ENCODE measurements around the gene TBC1D26.
"Not testable (repeated sequence)": the region's sequence is repeated elsewhere in the genome, so short reads cannot be mapped to it uniquely, and the experiment has no call there.

TBC1D26 gene

DNA sequence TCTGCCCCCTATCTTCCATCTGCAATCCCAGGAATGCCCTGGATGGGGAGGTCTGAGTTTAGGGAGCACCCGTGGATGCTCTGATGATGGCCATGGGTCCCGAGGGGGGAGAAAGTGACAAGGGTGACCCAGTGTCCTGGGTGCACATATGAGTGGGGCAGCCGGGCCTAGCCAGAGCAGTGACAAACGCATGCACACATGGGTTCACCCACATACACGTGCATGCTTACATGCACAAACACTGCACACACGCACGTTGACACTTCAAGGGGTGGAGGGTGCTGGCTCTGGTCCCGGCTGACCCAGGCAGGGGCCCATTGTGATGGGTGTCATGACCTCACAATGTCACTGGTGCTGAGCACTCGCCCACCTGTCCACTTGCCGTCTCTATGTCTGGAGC, at the start of gene TBC1D26:
TBC1D26 (plus strand) TSS at position 384 of the 400 bp plus-strand sequence. CDS start 3,066 bp downstream, outside the sequence.
- not testable (repeated sequence) for DNase-seq

DNA sequence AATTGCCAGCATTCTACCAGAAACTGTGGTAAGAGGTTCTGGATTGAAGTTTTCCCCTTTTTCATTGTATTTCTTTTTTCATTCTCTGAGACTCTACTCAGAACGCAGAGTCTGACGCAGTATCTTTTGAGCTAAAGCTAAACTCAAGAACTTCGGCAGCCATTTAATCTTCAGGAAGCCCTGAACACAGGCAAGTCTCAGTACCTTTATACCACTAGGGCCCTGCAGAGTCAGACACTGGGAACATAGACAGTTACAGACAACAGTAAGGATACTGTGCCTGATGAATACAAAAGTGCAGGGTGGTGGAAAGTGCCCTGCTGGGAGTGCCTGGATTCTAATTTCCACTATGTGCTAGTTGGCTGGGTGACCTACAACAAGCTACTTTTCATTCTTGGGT, 48.9 kb upstream of the TBC1D26 start:
- not testable (repeated sequence) for DNase-seq

DNA sequence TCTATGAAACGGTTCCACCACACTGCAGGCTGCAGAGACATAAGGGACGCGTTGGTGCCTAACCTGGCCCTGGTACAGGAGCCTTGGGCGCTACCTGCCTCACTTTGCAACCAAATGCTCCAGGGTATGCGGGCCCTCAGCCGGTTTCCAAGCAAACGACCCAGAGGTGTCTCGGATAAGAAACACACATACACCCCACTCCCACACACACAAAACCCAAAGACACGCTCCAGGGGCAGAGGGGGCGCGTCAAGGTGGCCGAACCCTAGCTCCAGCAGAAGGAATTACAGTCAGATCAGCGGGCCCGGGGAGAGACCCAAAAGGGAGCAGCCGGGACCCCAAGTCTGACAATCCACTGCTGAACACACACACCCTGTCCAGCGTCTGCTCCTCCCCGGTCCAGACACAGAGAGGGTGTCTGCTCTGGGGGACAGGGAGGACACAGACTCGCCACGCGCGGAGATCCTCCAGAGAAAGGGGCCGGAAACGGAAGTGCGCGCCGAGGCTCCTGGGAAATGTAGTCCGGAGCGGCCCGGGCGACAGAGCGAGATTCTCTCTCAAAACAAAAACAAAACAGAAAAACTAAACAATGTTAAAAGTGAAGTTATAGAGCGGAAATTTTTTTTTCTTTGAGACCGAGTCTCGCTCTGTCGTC, 48.1 kb upstream of the TBC1D26 start, which contains the start of gene TRIM16:
TRIM16 (minus strand) TSS at position 488 of the 655 bp plus-strand sequence. CDS start 32,702 bp downstream, outside the sequence.
- peak; percentile 56 for DNase-seq

DNA sequence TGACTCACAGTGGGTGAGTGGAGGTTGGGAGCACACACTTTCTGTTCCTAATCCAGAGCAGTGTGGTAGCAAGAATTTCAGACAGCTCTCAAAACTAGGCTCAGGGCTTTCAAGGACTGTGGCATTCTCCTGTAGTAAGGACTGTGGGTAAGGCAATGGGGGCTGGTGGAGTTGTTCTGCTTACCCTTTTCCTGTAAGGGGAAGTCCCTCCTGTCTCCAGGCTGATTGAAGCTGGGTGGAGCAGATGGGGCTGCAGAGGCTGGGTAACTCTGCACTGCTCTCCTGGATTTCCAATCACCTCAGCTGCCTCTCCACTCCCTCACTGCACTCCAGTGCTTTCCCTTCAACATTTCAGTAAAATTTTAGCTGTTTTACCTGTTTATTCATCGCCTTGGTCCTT, 44.6 kb upstream of the TBC1D26 start:
- DNase-seq = not testable (repeated sequence)

DNA sequence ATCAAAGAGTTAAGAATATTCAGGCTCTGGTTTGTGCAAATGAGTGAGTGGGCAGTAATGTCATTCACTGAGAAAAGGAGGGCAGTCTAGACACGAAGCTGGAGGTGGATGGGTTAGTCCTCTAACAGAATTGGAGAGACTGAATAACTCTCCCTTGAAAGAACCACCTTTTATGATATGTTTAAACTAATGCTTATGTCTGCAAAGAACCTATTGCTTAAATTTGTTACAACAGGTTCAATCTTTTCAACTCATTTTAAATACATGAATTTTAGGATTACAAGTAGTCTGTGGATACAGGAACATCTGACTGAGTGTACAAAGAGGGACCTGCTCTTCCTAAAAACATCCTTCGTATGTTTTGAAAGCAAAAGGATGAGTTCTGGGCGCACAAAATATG, 33.1 kb upstream of the TBC1D26 start:
- not testable (repeated sequence) for DNase-seq

DNA sequence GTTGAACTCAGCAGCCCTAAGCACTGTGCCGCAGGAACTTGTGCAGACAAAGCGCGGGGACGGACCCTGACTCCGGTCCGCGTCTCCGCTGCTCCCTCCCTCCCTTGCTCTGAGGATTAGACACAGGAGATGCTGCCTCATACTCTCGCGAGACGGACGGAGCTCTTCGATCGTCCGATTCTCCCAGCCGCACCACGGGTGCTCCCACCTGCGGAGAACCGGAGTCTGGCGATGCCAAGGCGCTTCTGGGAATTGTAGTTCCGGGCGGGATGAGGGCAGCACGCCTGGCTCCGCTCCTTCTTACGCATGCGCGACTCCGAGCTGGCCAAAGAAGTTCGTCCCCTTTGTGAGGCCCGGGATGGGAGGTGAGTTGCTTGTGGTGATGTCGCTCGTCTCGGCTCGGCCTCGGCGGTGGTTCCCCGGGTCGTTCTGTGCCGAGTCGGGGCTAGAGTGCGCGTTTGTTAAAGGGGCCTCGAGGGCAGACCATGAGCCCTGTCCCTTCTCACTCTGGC, 32.6 kb upstream of the TBC1D26 start, which contains the start of gene ZNF286A:
ZNF286A (plus strand) TSS at position 340 of the 512 bp plus-strand sequence. CDS start 578 bp downstream, outside the sequence.
- peak; percentile 100 for DNase-seq

DNA sequence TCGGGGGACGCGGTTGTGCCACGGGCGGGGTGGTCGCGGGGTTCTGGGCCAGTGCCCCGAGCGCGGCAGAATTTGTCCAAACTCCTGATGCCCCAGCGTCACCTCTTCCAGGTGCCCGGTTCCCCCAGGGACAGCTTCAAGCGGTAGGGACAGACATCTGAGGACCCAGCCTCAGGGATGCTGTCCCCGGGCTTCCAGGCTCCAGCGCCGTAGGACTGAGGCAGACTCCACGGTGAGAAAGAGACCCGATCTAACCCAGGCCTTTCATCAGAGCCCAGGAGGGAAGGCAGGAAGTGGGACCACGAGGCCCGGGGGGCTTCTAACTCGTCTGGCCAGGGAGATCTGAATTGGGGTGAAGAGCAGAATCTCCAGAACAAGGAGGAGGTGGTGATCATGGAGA, 32.1 kb upstream of the TBC1D26 start:
- DNase-seq = not testable (repeated sequence)

DNA sequence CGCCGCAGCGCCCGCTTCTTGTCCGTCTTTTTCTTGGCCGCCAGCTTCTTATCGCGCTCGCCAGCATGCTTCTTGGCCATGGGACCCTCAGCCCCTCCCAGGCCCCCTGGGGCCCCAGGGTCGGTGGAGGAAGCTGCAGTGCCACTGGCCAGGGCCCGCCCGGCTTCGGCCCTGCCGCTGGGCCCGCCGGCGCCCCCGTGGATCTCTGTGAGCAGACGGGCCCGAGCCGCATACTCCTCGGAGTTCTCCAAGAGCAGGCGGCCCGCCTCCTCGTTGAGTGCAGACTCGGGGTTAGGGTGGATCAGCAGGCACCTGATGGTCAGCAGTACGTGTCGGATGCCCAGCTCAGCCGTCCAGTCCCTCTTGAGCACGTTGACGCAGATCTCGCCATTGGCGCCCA, 27.8 kb upstream of the TBC1D26 start:
- DNase-seq = not testable (repeated sequence)

DNA sequence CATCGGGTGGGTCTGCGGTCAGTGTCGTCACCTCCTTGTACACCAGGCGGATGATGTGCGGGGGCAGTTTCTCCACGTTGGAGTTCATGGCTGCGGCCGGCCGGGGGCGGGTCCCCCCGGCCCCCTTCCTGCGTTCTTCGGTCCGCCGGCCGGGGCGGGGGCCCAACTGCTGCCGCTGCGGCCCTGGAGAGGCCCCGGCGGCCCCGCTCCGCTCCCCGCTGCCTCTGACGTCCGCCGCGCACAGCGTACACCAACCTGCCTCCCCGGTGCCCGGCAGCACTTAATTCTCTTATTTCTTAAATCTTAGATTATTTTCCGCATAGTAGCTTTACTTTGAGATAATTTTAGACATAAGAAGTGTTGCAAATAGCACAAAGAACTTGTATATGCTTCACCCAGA, 27.3 kb upstream of the TBC1D26 start:
- not testable (repeated sequence) for DNase-seq

DNA sequence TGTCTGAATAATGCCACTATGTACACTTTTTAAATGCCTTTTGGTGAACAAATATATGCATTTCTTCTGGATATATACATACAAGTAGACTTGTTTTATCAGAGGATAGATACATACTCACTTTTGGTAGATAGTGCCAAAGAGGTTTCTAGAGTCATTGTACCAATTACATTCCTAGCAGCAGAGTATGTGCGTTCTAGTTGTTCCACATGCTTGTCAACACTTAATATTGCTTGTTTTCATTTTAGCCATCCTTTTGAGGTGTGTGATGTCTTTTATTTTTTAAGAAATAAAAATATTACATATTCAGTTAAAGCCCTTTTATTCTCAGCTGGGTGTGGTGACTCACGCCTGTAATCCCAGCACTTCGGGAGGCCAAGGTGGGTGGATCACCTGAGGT, 23.2 kb upstream of the TBC1D26 start:
- DNase-seq = not testable (repeated sequence)

DNA sequence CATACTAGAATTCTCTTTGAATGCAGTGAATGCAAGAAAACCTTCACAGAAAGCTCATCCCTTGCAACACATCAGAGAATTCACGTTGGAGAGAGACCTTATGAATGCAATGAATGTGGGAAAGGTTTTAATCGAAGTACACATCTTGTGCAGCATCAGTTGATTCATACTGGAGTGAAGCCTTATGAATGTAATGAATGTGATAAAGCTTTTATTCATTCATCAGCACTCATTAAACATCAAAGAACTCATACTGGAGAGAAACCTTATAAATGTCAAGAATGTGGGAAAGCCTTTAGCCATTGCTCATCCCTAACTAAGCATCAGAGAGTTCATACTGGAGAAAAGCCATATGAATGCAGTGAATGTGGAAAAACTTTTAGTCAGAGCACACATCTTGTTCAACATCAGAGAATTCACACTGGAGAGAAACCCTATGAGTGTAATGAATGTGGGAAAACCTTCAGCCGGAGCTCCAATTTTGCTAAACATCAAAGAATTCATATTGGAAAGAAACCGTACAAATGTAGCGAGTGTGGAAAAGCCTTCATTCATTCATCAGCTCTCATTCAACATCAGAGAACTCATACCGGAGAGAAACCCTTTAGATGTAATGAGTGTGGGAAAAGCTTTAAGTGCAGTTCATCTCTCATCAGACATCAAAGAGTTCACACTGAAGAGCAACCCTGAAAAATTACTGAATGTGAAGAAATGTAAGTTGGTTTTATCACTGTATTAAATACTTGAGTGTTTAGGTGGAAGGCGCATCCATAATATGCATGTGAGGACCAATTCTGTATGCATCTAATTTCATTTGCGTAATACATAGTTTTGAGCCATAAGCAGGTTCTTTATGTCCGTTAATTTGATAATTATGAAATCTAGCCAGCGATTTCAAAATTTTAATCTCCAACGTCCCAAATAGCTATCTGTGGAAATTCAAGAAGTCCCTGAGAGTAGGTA, 15.2 kb upstream of the TBC1D26 start:
- not testable (repeated sequence) for DNase-seq

DNA sequence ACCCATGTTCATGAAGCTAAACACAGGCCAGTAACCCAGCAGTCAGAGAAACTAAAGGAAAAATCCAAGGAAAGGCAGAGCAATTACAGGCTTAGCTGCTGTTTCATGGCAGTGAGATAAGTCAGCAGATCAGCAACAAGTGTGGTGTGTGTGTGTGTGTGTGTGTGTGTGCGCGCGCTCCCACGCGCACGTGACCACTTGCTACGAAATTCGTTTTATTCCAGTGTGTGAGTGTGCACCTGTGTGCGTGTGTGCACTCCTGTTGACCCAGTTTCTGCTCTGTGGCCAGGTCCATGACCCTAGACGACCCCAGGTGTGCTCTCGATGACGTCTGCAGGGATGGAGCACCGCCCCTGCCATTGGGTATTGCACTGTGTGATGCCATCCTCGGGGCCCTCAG, 1.5 kb upstream of the TBC1D26 start:
- not testable (repeated sequence) for DNase-seq

DNA sequence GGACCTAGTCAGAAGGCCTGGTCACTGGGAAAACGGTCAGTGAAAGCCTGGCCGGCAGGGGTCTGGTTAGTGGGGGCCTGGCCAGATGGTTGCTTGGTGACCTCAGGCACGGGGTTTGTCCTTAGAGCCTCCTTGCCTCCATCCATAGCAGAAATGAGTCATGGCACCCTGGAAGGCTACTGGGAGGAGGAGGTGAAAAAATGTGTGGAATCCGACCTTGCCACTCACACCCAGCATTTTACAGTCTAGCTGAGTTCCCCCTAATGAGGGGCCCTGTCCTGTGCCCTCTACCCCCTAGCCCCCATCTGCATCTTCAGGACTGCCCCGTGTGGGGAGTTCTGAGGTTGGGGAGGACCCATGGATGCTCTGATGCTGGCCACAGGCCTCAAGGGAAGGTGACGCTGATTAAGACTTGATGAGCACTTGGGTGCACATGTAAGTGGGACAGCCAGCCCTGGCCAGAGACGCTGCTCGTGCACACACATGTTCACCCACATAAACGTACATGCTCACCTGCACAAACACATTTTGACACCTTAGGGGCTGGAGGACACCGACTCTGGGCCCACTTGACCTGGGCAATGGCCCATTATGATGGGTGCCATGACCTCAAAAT, 1.2 kb downstream of the TBC1D26 start:
- DNase-seq = not testable (repeated sequence)

DNA sequence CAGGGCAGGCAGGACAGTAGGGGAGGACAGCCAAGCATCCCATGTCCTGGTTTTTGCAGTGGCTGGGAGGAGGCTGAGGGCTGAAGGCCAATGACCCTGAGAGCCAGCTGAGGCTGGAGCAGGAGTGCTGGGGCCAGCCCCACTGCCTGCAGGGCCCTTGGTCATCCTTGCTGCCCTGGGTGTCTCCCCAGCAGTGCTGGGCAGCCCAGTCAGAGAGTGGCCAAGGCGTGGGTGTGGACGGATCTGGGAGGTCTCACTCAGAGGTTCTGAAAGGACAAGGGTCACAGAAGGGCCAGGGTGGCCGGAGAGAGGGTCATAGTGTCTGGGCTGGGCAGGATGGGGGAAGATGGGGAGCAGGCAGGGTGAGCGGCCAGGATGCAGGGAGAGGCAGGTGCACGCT, 4.5 kb downstream of the TBC1D26 start:
- not testable (repeated sequence) for DNase-seq

DNA sequence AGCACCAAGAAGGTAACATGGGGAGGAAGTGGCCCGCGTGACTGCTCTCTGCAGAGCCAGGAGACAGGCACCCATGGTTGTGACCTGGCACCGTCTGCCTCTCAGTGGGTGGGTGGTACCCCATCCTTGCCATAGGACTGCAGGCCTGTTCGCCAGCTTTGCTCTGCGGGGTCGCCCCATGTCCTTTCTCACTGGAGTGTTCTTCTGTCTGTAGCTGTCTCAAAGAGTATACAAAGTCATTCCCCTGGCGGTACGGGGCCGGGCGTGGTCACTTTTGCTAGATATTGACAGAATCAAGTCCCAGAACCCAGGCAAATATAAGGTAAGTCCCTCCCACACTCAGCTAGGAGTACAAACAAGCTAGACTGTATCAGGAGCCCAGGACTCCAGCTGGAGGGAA, 6.0 kb downstream of the TBC1D26 start:
- no peak for DNase-seq

DNA sequence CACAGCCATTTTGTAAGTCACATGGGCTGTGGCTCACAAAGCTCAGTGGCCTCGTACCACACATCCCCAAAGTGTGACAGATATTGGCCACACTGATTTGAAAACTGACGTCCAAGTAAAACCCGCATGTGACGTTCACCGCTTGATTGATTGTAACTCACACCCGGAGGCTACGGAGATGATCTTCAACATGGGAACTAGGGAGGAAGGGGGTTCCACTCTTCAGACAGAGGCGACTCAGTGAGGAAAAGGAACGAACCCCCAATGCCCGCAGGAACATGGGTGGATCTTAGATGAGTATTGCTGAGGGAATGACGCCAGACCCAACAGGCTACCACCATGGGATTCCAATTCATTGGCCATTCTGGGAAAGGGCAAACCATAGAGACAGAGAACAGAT, 7.2 kb downstream of the TBC1D26 start:
- not testable (repeated sequence) for DNase-seq

DNA sequence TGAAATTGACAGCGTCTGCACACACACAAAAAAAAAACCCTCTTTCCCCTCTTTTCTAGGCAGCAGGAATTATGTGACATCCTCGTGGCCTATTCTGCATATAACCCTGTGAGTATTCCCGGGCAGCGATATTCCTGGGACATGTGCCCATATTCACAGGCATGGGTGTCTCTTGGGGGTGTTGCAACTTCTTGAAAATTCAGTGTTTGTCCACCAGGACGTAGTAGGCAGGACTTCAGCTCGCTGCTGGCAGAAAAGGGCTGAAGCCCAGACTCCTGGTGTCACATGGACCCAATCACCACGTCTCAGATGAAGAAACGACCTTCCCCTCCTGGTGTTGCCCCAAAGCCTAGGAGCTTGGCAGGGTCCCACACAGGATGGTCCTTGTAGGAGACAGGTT, 8.0 kb downstream of the TBC1D26 start:
- DNase-seq = not testable (repeated sequence)

DNA sequence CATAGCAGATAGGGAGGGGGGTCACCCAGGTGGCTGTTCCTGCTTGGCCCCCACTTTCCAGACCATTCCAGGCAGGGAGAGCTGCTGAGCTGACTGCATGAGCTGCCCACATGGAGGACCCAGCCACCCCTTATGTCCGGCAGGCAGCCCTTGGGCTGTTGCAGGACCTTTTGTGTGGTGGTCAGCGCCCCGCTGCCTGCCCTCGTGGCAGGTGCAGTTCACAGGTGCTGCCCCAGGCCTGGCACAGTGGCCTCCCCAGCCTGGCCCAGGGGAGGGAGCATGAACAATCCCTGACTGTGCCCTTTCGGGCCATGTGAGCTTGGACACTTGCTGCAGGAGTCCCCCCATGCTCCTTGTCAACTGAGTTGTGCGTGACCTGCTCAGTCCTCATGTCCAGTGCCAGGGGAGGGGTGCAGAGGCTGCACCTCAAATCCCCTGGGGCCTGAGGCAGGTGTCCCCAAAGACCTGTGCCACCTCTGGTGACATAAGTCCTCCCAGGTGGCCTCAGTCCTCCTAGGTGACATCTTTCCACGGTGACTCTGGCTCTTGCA, 8.6 kb downstream of the TBC1D26 start:
- DNase-seq = no peak

DNA sequence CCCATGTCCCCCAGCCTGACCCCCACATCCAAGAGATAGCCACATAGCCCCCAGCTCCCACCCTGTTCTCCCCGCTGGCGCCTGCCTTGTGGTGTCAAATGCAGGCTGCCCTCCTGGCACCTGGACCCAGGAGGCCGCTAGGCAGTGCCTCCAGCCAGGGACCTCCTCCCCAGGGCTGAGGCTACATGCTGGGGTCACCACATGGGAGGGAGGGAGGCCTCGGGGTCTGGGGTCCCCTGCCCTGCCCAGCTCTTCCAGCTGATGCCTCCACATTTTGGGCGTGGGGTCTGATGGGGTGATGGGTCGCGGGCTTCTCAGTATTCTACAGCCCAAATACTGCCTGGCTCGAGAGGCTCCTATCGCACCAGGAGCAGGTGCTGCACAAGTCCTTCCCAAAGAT, 9.5 kb downstream of the TBC1D26 start:
- DNase-seq = no peak

DNA sequence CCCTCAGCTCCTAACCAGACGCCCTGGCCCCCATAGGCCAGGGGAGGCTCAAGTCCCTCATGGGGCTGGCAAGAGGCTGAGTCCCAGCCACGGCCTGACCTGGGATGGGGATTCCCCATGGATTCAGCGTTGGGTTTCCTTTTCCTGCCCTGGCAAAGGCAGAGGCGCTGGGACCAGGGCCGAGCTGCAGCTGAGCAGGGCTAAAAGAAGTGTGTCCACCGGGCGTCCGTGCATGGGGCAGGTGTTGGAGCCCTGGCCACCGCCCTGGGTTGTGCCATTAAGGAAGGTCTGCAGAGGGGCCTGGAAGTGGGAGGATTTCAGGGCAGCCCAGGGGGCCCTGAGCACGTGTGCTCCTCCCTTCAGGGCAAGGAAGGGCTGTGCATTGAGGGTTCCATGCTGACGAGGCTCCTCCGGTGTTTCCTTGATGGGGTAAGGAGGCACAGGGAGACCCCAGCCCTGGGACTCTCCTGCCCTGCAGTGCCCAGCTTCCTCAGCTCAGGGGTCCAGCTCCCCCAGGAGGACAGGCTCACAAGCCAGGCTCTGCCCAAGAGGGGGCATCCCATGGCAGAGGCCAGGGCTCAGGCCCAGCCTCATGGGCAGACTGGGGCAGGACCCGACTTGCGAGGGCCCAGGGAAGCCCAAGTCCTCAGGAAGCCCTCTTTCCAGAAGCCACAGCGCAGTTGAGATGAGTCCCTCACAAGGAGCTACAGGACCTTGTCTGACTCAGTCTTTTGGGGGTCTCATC, 10.1 kb downstream of the TBC1D26 start:
- no peak for DNase-seq

DNA sequence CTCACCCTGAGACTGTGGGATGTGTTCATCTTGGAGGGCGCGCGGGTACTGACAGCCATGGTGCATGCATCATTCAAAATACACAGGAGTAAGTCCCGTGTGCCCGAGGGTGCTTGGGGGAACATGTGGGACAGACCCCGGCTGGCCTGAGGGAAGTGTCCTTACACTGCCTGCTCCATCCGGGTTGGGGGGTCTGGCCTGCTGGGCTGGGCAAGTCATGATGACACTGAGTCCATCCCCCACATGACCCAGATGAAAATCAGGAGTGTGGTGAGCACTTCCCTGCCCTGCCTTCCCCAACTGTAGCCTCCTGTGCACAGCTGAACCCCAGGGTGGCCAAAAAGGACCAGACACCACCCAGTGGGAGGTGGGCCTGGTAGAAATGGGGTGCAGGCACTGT, 10.8 kb downstream of the TBC1D26 start:
- no peak for DNase-seq

All from NCI-H226 (cell line).